Spleen (tissue), 7 donors: ENCODE data around the gene ACSM3.

ENCODE experiments used
- CTCF ChIP-seq, 11 experiments: fragments of 200-600 bp in 7 of 11; fragments of 450-650 bp in 4 of 11; sonication (generic) in 4 of 11; IDR thresholded peaks in 8 of 11; conservative IDR thresholded peaks in 3 of 11; 1 replicate in 7 of 11; 2 replicates in 4 of 11; pipeline versions ENCODE4 v1.4.0 to v1.8.0; 2016 to 2021; ENCODE audit warnings: antibody characterized with exemption in 11 of 11, inconsistent platforms in 4 of 11, mild to moderate bottlenecking in 1 of 11
- POLR2A ChIP-seq, 3 donors: fragments of 450-650 bp; IDR thresholded peaks; one replicate each; pipeline ENCODE4 v1.5.1; 2017; ENCODE audit warnings: antibody characterized with exemption in 3 of 3, mild to moderate bottlenecking in 1 of 3
- POLR2AphosphoS5 ChIP-seq, 3 donors: sonication (generic); formaldehyde crosslinking; IDR thresholded peaks; one replicate each; pipeline ENCODE4 v1.5.1; 2017; ENCODE audit warnings: antibody characterized with exemption in 3 of 3
- donor health status: DM: no; HTN: no; CAD: no; lungs with moderate emphysema.
- donor health status: DM: no; HTN: no; CAD: no.
- donor health status: DM: no; HTN: no; CAD: no.

- TF ChIP-seq CTCF (IDR thresholded peaks at IDR 0.05 in 8 of 11, conservative IDR thresholded peaks at IDR 0.05 in 3 of 11): no peak
- no peak for TF ChIP-seq POLR2A (IDR thresholded peaks at IDR 0.05)
- no peak for TF ChIP-seq POLR2AphosphoS5 (IDR thresholded peaks at IDR 0.05)
Observed at GRCh38 chr16:20753727-20754126, 10.1 kb upstream of the ACSM3 start.
